Stimulated activated CD4-positive, alpha-beta T cell treated with anti-CD3 and anti-CD28 coated beads, Interleukin-15, amount 100 ng/mL, for 1 hour (primary cell): ENCODE measurements around the gene CCDC169.
"Not testable (repeated sequence)": the region's sequence is repeated elsewhere in the genome, so short reads cannot be mapped to it uniquely, and the experiment has no call there.

Experiments
- DNase-seq, 2 donors: peaks; one replicate each; pipeline ENCODE4 v3.0.0-alpha.2; 2020; ENCODE audit warnings: low read depth in 1 of 2, low spot score in 1 of 2

The CCDC169 gene

GRCh38 chr13:36297366-36298338 is at the start of gene CCDC169:
Gene CCDC169 (minus strand): TSS chr13:36297814. CDS start chr13:36297719, 95 bp downstream.
- peak; percentile 16 to 33 for DNase-seq

GRCh38 chr13:36346222-36347083 is 48.8 kb upstream of the CCDC169 start, which contains the start of gene SPART:
Gene SPART (minus strand): TSS chr13:36346394. CDS start chr13:36335830, 10,564 bp downstream.
- peak; percentile 70 to 77 for DNase-seq

GRCh38 chr13:36345438-36346221 is 48.0 kb upstream of the CCDC169 start:
- peak in 1 of 2 donors; percentile 3 for DNase-seq

- no peak for DNase-seq
These were observed 47.3 kb upstream of the CCDC169 start for GRCh38 chr13:36344886-36345437.

GRCh38 chr13:36344173-36344572 is 46.6 kb upstream of the CCDC169 start:
- DNase-seq = no peak

GRCh38 chr13:36343766-36344165 is 46.2 kb upstream of the CCDC169 start:
- DNase-seq = no peak

GRCh38 chr13:36342715-36343114 is 45.1 kb upstream of the CCDC169 start:
- DNase-seq = no peak

GRCh38 chr13:36341718-36342117 is 44.1 kb upstream of the CCDC169 start:
- no peak for DNase-seq

GRCh38 chr13:36339600-36340155 is 42.1 kb upstream of the CCDC169 start:
- DNase-seq = no peak

- DNase-seq = no peak
These were observed 40.5 kb upstream of the CCDC169 start for GRCh38 chr13:36337938-36338641.

- no peak for DNase-seq
These were observed 35.4 kb upstream of the CCDC169 start for GRCh38 chr13:36332986-36333385.

GRCh38 chr13:36332255-36332654 is 34.6 kb upstream of the CCDC169 start:
- DNase-seq = not testable (repeated sequence)

GRCh38 chr13:36331280-36331679 is 33.7 kb upstream of the CCDC169 start:
- DNase-seq = no peak

GRCh38 chr13:36329361-36329760 is 31.7 kb upstream of the CCDC169 start:
- no peak for DNase-seq

- DNase-seq = no peak
These were observed 31.2 kb upstream of the CCDC169 start for GRCh38 chr13:36328821-36329220.

- no peak for DNase-seq
These were observed 28.3 kb upstream of the CCDC169 start for GRCh38 chr13:36325912-36326311.

GRCh38 chr13:36324881-36325280 is 27.3 kb upstream of the CCDC169 start:
- not testable (repeated sequence) for DNase-seq

- no peak for DNase-seq
These were observed 26.4 kb upstream of the CCDC169 start for GRCh38 chr13:36323951-36324566.

GRCh38 chr13:36323408-36323807 is 25.8 kb upstream of the CCDC169 start:
- DNase-seq = no peak
